HepG2 (cell line): ENCODE data around the gene KANSL1. TPM values are rescaled to one million over a fixed set of nuclear protein-coding genes. Genes with fewer than 3 reads are reported as not detected.

Source experiments
- ARID5B ChIP-seq: IDR thresholded peaks from 2 replicates; pipeline ENCODE4 v1.4.0; 2020; ENCODE audit warnings: mild to moderate bottlenecking, missing genetic modification reagents
- ARNT2 ChIP-seq: sonication (generic); formaldehyde crosslinking; IDR thresholded peaks from 2 replicates; pipeline ENCODE4 v1.8.0; 2022; ENCODE audit warnings: mild to moderate bottlenecking, low read depth, missing genetic modification reagents, moderate library complexity
- FOXA3 ChIP-seq: IDR thresholded peaks from 2 replicates; pipeline ENCODE4 v1.6.1; 2016; ENCODE audit warnings: missing genetic modification reagents, missing compliant biosample characterization
- FOXP1 ChIP-seq, 2 experiments: fragments of 450-650 bp in 1 of 2; IDR thresholded peaks; 2 replicates each; pipeline ENCODE4 v1.6.1; 2017 to 2018; ENCODE audit warnings: antibody characterized with exemption in 1 of 2
- HOXA7 ChIP-seq: sonication (generic); formaldehyde crosslinking; IDR thresholded peaks from 2 replicates; pipeline ENCODE4 v1.8.1; 2022; ENCODE audit warnings: mild to moderate bottlenecking, missing genetic modification reagents, moderate library complexity
- HOXD1 ChIP-seq: sonication (generic); formaldehyde crosslinking; IDR thresholded peaks from 2 replicates; pipeline ENCODE4 v1.5.0; 2020; ENCODE audit warnings: missing genetic modification reagents
- KMT2B ChIP-seq: IDR thresholded peaks from 2 replicates; pipeline ENCODE4 v1.6.1; 2016; ENCODE audit warnings: missing genetic modification reagents, missing compliant biosample characterization
- NCOA2 ChIP-seq: sonication (generic); formaldehyde crosslinking; IDR thresholded peaks from 2 replicates; pipeline ENCODE4 v1.8.0; 2022; ENCODE audit warnings: inconsistent platforms
- NCOR1 ChIP-seq: fragments of 200-600 bp; sonication (generic); IDR thresholded peaks from 2 replicates; pipeline ENCODE4 v1.7.0; 2017; ENCODE audit warnings: antibody characterized with exemption, low read length, borderline replicate concordance
- PHB2 ChIP-seq: fragments of 450-650 bp; IDR thresholded peaks from 2 replicates; pipeline ENCODE4 v1.6.1; 2018; ENCODE audit not compliant: partially characterized antibody
- PLRG1 ChIP-seq: fragments of 450-650 bp; conservative IDR thresholded peaks from 2 replicates; pipeline ENCODE4 v1.6.1; 2016
- PRPF4 ChIP-seq: fragments of 200-400 bp; formaldehyde crosslinking; IDR thresholded peaks from 2 replicates; pipeline ENCODE4 v1.6.1; 2016; ENCODE audit warnings: low read length, low read depth; ENCODE audit not compliant: poor library complexity, severe bottlenecking
- TCF7 ChIP-seq: sonication (generic); IDR thresholded peaks from 2 replicates; pipeline ENCODE4 v1.6.1; 2016; ENCODE audit warnings: antibody characterized with exemption, low read depth
- ZBTB42 ChIP-seq: sonication (generic); formaldehyde crosslinking; IDR thresholded peaks from 2 replicates; pipeline ENCODE4 v1.5.0; 2020; ENCODE audit warnings: mild to moderate bottlenecking, missing genetic modification reagents
- ZNF24 ChIP-seq: fragments of 450-650 bp; IDR thresholded peaks from 2 replicates; pipeline ENCODE4 v1.6.1; 2017; ENCODE audit warnings: antibody characterized with exemption, mild to moderate bottlenecking
- ZNF501 ChIP-seq: sonication (generic); formaldehyde crosslinking; IDR thresholded peaks from 2 replicates; pipeline ENCODE4 v1.5.1; 2020; ENCODE audit warnings: mild to moderate bottlenecking, moderate library complexity, missing genetic modification reagents
- ZNF784 ChIP-seq: sonication (generic); formaldehyde crosslinking; IDR thresholded peaks from 2 replicates; pipeline ENCODE4 v1.5.1; 2020; ENCODE audit warnings: missing genetic modification reagents, mild to moderate bottlenecking, borderline replicate concordance
- ZNF841 ChIP-seq: sonication (generic); formaldehyde crosslinking; IDR thresholded peaks from 2 replicates; pipeline ENCODE4 v1.8.1; 2023; ENCODE audit warnings: missing genetic modification reagents, borderline replicate concordance
- polyA plus RNA-seq, 8 experiments: library from polyadenylated mRNA; depleted of rRNA in 3 of 8; stranded (reverse) in 7 of 8; unstranded in 1 of 8; fragments of >200 nt; fragmentation: Illumina TruSeq in 4 of 8; extraction: Trizol in 4 of 8; gene quantifications; 2 replicates each; pipeline versions ENCODE4 v1.2.1 to v1.2.3, GENCODE V29; 2011 to 2016; ENCODE audit warnings: low read depth in 4 of 8, missing spikeins in 1 of 8, mixed read lengths in 1 of 8; ENCODE audit not compliant: insufficient read depth in 1 of 8
- total RNA-seq, 5 experiments: library from RNA; depleted of rRNA; stranded (reverse); fragments of >200 nt; fragmentation: Illumina TruSeq; extraction: Trizol; gene quantifications; 2 replicates each; pipeline ENCODE4 v1.2.3, GENCODE V29; 2016; ENCODE audit warnings: low read depth in 1 of 5
- TF ChIP-seq, protein P1 (sequence below): sonication (generic); formaldehyde crosslinking; IDR thresholded peaks from 2 replicates; pipeline ENCODE4 v1.4.0; 2020; ENCODE audit warnings: missing genetic modification reagents
- TF ChIP-seq, protein P2 (sequence below): IDR thresholded peaks from 2 replicates; pipeline ENCODE4 v1.6.1; 2016; ENCODE audit warnings: missing genetic modification reagents, missing compliant biosample characterization

Gene KANSL1
- total and polyA plus RNA-seq, 2 of the 13 experiments (the other 11 are each of a cell fraction or from before 2014, with no cell fraction given): 24.0 to 59.6 TPM

DNA sequence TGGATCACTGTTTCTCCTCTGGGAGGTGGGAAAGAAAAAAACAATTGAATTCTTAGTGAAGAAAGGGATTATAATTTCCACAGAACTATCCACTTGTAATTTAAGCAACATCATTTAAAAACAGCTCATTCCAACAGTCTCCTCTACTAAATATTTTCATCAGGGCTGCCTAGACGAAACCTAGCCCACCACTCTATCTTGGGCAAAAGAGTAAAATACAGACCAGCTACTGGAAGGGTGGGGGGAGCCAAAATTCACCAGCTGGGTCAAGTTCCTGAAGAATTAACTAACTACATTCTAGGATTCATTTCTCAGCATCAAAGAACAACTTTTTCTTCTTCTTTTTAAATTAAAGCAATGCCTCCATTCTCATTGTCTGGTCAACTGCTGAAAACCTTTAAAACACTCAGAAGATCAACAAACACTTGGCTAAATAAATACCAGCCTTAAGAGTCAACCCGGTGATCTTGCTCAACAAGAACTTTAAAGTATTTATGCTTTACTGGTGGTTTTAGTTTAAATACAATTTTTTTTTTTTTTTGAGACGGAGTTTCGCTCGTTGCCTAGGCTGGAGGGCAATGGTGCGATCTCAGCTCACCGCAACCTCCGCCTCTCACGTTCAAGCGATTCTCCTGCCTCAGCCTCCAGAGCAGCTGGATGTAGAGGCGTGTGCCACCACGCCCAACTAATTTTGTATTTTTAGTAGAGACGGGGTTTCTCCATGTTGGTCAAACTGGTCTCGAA is 25.2 kb downstream of the KANSL1 start (continued):
- TF ChIP-seq ZBTB42 (CRISPR knock-in tag) (no peak), HOXA7 (CRISPR knock-in tag) (no peak), ZNF24 (no peak), ZNF501 (CRISPR knock-in tag) (no peak), NCOR1 (no peak), ARID5B (CRISPR knock-in tag) (peak; percentile 66), PHB2 (no peak), FOXP1 (IDR thresholded peaks at IDR 0.05) (no peak), FOXP1 (CRISPR knock-in tag; IDR thresholded peaks at IDR 0.05) (peak; percentile 44; the same call in 1 of the 2 replicates), PLRG1 (no peak), KMT2B (CRISPR knock-in tag) (no peak), TCF7 (0 out of 2 replicates have a peak, but pooled peaks have one; percentile 24), HOXD1 (no peak), NCOA2 (CRISPR knock-in tag) (peak; percentile 22; the same call in 1 of the 2 replicates), ZNF784 (CRISPR knock-in tag) (no peak), FOXA3 (CRISPR knock-in tag) (peak; percentile 77), PRPF4 (peak; percentile 81), ARNT2 (CRISPR knock-in tag) (no peak), ZNF841 (CRISPR knock-in tag) (no peak)
- TF ChIP-seq, protein P1, sequence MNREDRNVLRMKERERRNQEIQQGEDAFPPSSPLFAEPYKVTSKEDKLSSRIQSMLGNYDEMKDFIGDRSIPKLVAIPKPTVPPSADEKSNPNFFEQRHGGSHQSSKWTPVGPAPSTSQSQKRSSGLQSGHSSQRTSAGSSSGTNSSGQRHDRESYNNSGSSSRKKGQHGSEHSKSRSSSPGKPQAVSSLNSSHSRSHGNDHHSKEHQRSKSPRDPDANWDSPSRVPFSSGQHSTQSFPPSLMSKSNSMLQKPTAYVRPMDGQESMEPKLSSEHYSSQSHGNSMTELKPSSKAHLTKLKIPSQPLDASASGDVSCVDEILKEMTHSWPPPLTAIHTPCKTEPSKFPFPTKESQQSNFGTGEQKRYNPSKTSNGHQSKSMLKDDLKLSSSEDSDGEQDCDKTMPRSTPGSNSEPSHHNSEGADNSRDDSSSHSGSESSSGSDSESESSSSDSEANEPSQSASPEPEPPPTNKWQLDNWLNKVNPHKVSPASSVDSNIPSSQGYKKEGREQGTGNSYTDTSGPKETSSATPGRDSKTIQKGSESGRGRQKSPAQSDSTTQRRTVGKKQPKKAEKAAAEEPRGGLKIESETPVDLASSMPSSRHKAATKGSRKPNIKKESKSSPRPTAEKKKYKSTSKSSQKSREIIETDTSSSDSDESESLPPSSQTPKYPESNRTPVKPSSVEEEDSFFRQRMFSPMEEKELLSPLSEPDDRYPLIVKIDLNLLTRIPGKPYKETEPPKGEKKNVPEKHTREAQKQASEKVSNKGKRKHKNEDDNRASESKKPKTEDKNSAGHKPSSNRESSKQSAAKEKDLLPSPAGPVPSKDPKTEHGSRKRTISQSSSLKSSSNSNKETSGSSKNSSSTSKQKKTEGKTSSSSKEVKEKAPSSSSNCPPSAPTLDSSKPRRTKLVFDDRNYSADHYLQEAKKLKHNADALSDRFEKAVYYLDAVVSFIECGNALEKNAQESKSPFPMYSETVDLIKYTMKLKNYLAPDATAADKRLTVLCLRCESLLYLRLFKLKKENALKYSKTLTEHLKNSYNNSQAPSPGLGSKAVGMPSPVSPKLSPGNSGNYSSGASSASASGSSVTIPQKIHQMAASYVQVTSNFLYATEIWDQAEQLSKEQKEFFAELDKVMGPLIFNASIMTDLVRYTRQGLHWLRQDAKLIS (CRISPR knock-in tag): no peak
- TF ChIP-seq, protein P2, sequence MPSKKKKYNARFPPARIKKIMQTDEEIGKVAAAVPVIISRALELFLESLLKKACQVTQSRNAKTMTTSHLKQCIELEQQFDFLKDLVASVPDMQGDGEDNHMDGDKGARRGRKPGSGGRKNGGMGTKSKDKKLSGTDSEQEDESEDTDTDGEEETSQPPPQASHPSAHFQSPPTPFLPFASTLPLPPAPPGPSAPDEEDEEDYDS (CRISPR knock-in tag): no peak
